Lower lobe of right lung (tissue), 2 donors: Measurements from ENCODE around the gene MYCBPAP. TPM values are rescaled to one million over a fixed set of nuclear protein-coding genes. Genes with fewer than 3 reads are reported as not detected.

Experiments used
- ATAC-seq, 2 donors: fragments of 200-7000 bp; cut with Tn5 transposase; one replicate each; pipeline ENCODE4 v1.9.1; 2020 to 2022; ENCODE audit warnings: mild to moderate bottlenecking in 2 of 2, moderate library complexity in 2 of 2
- DNase-seq: peaks from one replicate; pipeline ENCODE4 v3.0.0-alpha.2; 2020
- H3K27ac ChIP-seq: fragments of 200-600 bp; one replicate; pipeline ENCODE4 v1.8.0; 2022
- H3K27me3 ChIP-seq: fragments of 200-600 bp; one replicate; pipeline ENCODE4 v1.8.0; 2022; ENCODE audit warnings: low read depth
- H3K36me3 ChIP-seq: fragments of 200-600 bp; one replicate; pipeline ENCODE4 v1.8.0; 2022; ENCODE audit warnings: mild to moderate bottlenecking
- H3K4me1 ChIP-seq: fragments of 200-600 bp; one replicate; pipeline ENCODE4 v1.8.0; 2022
- H3K4me3 ChIP-seq: fragments of 200-600 bp; one replicate; pipeline ENCODE4 v1.8.0; 2022; ENCODE audit warnings: mild to moderate bottlenecking
- H3K9me3 ChIP-seq: fragments of 200-600 bp; one replicate; pipeline ENCODE4 v1.8.0; 2022
- intact Hi-C: fragments of 100-400 bp; cut with DNase I; formaldehyde crosslinking; loops from one replicate; pipeline ENCODE4 v1.11.0; 2022
- total RNA-seq: library from RNA; stranded (reverse); fragmentation: NEBNext Ultra II Directional; extraction: Animal tissue kit (Norgen Biotek cat#: 25700); gene quantifications from one replicate; pipeline ENCODE4 v1.2.1, GENCODE V29; 2021
- TF ChIP-seq, protein P1 (sequence below): fragments of 200-600 bp; IDR thresholded peaks from one replicate; pipeline ENCODE4 v1.8.0; 2022; ENCODE audit warnings: antibody characterized with exemption, mild to moderate bottlenecking
- donor health status: DM: no; HTN: yes; CAD: no; lungs with severe emphysema.

MYCBPAP gene
- total RNA-seq, 1 donor from 2014 or later, result 3.8 TPM

DNA sequence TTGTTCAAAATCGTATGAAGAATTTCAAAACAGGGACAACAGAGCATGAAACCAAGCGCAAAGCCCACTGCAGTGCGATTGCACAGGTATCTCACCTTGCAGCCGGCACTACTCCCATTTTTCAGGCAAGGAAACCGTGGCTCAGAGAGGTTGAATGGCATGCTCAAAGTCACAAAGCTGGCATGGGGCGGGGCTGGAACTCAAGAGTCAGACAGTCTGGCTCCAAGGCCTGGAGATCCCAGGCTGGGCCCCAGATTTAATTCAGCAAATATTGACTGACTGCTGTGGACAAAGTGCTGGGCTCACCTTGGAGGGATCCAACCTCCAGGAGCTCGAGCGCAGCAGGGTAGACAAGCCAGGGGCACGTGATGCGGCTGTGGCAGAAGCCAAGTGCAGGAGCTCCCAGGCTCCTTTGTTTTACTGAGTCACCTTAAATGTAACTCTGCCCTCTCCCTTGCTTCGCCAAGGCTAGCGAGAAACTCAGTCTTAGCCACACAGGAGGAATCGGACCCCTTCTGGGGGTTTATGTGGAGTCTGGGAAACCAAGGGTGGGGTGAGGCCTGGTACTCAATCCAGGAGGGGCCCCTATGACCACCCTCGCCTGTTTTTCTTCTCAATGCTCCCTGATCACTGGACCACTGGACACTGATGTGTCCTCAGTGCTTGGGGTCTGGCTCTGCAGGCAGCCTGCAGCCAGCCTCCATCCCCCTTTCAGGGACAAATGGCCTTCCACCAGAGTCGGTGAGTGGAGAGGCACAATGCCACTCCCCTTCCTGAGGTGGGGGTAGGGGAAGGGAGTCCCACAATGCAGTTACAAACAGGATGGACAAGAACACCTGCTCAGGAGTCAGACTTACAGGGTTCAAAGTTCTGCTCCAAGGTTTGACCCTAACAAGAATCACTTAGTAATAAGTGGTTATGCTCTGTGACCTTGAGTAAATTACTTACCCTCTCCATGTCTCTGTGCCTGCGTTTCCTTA lies 34.8 kb downstream of the MYCBPAP start:
- H3K27ac ChIP-seq, result peak overlapping the region; percentile 36
- ATAC-seq (peak; percentile 23 to 67), DNase-seq (peak; percentile 82)
- no peaks in the 10 kb centered on the region for H3K36me3 ChIP-seq
- H3K4me1 ChIP-seq, result peaks cover 41% of the 10 kb centered on the region
- peak overlapping the region; percentile 70 for H3K4me3 ChIP-seq
- TF ChIP-seq, protein P1, sequence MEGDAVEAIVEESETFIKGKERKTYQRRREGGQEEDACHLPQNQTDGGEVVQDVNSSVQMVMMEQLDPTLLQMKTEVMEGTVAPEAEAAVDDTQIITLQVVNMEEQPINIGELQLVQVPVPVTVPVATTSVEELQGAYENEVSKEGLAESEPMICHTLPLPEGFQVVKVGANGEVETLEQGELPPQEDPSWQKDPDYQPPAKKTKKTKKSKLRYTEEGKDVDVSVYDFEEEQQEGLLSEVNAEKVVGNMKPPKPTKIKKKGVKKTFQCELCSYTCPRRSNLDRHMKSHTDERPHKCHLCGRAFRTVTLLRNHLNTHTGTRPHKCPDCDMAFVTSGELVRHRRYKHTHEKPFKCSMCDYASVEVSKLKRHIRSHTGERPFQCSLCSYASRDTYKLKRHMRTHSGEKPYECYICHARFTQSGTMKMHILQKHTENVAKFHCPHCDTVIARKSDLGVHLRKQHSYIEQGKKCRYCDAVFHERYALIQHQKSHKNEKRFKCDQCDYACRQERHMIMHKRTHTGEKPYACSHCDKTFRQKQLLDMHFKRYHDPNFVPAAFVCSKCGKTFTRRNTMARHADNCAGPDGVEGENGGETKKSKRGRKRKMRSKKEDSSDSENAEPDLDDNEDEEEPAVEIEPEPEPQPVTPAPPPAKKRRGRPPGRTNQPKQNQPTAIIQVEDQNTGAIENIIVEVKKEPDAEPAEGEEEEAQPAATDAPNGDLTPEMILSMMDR, result no peak
- no peaks in the 10 kb centered on the region for H3K9me3 ChIP-seq
- no peaks in the 10 kb centered on the region for H3K27me3 ChIP-seq
- intact Hi-C loops, result no loop called here

DNA sequence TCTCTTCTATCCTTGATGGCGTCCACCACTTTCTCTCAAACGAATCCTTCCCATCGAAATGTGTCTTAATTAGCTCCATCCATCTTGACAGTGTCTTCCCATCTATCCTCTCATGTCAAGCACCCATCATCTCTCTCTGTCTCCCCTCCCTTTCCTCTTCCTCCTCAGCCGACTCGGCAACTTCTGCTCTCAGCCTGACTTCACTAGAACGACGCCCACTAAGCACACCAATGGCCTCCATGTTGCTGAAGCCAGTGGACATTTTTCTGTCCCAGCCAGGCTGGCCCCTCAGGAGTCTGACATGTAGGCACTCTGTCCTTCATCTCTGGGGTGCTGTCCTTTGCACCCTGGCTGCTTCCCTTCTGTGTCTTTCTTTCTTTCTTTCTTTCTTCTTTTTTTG lies 36.3 kb downstream of the MYCBPAP start:
- Histone ChIP-seq H3K4me3 (no peak overlapping the region), H3K36me3 (no peaks in the 10 kb centered on the region), H3K27ac (no peak overlapping the region), H3K27me3 (no peaks in the 10 kb centered on the region), H3K4me1 (peaks cover 41% of the 10 kb centered on the region), H3K9me3 (no peaks in the 10 kb centered on the region)
- no peak for DNase-seq
- intact Hi-C loops, result no loop called here
- TF ChIP-seq, protein P1, result no peak
- no peak for ATAC-seq

DNA sequence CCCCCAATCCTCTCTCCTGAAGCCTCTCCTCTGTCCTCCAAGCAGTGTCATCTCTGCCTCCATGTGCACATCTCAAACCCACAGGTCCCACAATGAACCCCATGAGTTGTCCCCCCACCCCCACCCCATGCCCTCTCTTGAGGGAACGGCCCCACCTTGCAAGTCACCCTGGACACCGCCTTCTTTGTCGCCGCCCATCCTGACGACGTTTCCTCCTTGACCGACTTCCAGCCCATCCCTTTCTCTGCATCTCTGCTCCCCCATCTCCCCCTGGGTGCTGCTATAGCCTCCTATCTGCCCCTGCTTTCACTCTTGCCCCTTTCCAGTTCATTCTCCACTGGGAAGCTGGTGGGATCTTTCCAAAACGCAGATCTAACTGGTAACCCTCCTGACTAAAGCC lies 37.1 kb downstream of the MYCBPAP start:
- DNase-seq (no peak), ATAC-seq (no peak)
- intact Hi-C loops, result no loop called here
- H3K27me3 ChIP-seq, result no peaks in the 10 kb centered on the region
- H3K4me1 ChIP-seq, result peaks cover 41% of the 10 kb centered on the region
- no peaks in the 10 kb centered on the region for H3K9me3 ChIP-seq
- H3K4me3 ChIP-seq, result no peak overlapping the region
- TF ChIP-seq, protein P1, result no peak
- no peak overlapping the region for H3K27ac ChIP-seq
- peaks cover 2% of the 10 kb centered on the region for H3K36me3 ChIP-seq

DNA sequence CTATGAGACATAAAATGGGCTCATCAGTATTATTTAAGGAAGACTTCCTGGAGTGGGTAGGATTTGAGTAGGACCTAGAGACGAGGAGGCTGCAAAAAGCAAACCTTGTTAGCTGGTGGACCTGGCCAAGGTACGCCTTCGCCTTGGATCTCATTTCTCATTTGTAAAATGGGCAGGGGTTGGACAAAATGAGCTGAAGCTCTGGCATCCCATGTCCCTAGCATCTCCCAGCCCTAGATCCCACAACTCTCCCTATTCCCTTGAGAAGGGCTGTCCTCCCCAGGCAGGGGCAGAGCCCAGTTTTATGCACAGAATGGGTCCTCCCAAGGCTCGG lies 38.4 kb downstream of the MYCBPAP start:
- TF ChIP-seq, protein P1, result no peak
- Histone ChIP-seq H3K9me3 (no peaks in the 10 kb centered on the region), H3K4me1 (peaks cover 33% of the 10 kb centered on the region), H3K4me3 (peak overlapping the region; percentile 68), H3K27ac (peak overlapping the region; percentile 85), H3K27me3 (no peaks in the 10 kb centered on the region), H3K36me3 (peaks cover 7% of the 10 kb centered on the region)
- ATAC-seq (no peak), DNase-seq (no peak)
- intact Hi-C loops, result no loop called here

DNA sequence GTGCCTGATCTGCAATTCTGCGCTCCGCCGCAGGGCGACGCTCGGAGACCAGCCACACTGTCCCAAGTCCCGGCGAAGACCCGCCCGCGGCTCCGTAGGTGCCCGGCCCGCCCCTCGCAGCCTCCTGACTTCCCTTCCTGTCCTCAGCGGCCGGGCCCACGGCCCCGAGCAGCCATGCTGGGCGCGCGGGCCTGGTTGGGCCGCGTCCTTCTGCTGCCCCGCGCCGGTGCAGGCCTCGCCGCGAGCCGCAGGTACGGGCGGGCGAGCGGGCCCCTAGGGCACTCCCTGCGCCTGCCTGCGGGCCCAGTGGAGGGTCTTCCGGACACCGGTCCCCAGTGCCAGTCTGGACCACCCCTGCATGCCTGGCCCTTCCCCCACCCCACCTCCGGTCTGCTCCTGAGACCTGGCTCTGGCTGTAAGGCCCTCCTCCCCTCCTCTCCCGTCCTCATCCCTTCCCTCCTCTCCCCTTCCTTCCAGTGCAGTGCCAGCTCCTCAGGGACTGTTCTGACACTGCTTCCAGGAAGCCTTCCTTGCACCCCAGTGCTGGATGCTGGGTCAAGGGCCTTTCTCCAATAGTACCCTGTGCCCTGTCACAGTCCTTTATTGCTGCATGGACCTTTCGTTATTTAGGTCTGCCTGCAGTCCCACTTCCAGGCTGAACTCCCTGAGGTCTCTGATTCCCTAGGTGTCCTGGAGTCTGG lies 38.9 kb downstream of the MYCBPAP start, which contains the start of gene SPATA20:
Gene SPATA20, plus strand, starts transcription at position 140 of the 701 bp plus-strand sequence. Its CDS starts 35 bp downstream, at position 175.
- TF ChIP-seq, protein P1, result peak; percentile 97
- Histone ChIP-seq H3K27me3 (no peaks in the 10 kb centered on the region), H3K4me1 (peaks cover 32% of the 10 kb centered on the region), H3K4me3 (peak within 1 kb of the TSS; percentile 68), H3K27ac (peak within 1 kb of the TSS; percentile 85), H3K36me3 (peaks cover 11% of the 10 kb centered on the region), H3K9me3 (no peaks in the 10 kb centered on the region)
- peak; percentile 86 to 89 for ATAC-seq
- DNase-seq, result peak; percentile 96
- intact Hi-C loops, result no loop called here
